HFF-Myc (cell line): ENCODE measurements around the gene BGN.

Experiments used
- DNase-seq: peaks from one replicate; pipeline ENCODE4 v3.0.0-alpha.2; 2011; ENCODE audit warnings: low read depth; ENCODE audit errors: extremely low read depth
- H3K4me3 ChIP-seq: replicated peaks from 2 replicates; pipeline ENCODE4 v1.5.1; 2011; ENCODE audit warnings: low read depth, mild to moderate bottlenecking, control low read depth, low read length
- TF ChIP-seq, protein P1 (sequence below): IDR thresholded peaks from 2 replicates; pipeline ENCODE4 v1.5.1; 2012; ENCODE audit warnings: mild to moderate bottlenecking, low read depth, low read length, control low read depth; ENCODE audit errors: missing control alignments

The BGN gene

DNA sequence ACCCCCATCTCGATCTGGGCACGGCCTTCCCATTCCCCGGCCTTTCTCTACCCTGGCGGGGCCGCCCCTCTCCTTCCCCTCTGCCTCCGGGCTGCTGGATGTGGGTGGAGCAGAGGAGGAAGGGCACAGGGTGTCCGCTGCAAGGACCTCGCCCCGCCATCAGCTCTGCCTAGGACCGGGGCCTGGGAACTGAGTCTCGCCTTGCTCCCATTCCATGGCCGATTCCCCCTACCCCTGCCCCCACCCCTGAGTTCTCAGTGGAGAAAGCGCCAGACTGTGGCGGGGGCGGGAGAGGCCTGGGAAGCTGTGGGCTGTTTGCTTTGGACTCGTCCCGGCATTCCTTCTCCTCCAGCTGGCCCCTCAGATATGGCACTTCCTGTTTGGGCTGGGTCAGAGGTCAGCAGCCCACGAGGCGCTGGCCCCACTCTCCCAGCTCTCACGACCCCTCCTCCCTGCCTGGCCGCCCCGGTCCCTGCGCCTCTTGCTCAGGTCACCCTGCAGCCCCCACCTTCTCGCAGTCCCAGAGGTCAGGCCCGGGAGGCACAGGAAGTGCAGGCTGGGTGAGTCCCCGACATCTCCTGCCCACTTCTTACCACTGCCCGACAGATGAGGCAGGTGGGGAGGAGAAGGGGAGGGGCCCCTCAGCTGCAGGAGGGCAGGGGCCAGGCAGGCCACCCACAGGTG, 6.4 kb upstream of the BGN start:
- no peak for DNase-seq
- no peak overlapping the region for H3K4me3 ChIP-seq
- TF ChIP-seq, protein P1, sequence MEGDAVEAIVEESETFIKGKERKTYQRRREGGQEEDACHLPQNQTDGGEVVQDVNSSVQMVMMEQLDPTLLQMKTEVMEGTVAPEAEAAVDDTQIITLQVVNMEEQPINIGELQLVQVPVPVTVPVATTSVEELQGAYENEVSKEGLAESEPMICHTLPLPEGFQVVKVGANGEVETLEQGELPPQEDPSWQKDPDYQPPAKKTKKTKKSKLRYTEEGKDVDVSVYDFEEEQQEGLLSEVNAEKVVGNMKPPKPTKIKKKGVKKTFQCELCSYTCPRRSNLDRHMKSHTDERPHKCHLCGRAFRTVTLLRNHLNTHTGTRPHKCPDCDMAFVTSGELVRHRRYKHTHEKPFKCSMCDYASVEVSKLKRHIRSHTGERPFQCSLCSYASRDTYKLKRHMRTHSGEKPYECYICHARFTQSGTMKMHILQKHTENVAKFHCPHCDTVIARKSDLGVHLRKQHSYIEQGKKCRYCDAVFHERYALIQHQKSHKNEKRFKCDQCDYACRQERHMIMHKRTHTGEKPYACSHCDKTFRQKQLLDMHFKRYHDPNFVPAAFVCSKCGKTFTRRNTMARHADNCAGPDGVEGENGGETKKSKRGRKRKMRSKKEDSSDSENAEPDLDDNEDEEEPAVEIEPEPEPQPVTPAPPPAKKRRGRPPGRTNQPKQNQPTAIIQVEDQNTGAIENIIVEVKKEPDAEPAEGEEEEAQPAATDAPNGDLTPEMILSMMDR, result no peak

DNA sequence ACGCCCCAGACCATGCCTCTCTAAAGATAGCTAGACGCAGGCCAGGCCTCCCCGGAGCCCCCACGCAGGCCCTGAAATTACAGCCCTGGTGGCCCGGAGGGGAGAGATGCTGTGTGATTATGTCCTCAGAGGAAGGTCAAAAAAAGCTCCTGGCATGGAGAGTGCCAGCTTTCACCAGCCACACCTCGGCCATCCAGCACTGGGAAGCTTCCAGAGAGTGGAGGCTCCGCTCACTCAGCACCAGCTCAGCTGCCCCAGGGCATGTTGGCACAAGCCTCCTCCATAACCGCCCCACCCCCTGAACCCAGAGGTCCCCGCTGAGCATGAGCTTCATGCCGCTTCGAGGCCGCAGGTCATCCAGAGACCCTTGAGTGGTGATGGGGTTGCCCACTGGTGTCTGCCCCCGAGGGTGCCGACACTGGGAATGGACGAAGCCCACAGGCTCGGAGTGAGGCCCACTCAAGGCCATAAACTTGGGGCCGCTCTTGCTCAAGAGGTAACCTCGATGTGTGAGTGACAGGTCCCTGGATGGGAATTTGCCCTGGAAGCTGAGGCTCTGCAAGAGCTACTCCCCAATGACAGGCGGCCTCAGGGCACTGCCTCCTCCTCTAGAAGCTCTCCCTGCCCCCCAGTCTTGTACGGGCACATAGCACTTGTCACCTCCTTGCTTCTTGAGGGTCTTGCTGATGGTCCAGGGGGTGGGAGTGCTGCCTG, 4.4 kb upstream of the BGN start:
- TF ChIP-seq, protein P1, result no peak
- H3K4me3 ChIP-seq, result no peak overlapping the region
- no peak for DNase-seq

DNA sequence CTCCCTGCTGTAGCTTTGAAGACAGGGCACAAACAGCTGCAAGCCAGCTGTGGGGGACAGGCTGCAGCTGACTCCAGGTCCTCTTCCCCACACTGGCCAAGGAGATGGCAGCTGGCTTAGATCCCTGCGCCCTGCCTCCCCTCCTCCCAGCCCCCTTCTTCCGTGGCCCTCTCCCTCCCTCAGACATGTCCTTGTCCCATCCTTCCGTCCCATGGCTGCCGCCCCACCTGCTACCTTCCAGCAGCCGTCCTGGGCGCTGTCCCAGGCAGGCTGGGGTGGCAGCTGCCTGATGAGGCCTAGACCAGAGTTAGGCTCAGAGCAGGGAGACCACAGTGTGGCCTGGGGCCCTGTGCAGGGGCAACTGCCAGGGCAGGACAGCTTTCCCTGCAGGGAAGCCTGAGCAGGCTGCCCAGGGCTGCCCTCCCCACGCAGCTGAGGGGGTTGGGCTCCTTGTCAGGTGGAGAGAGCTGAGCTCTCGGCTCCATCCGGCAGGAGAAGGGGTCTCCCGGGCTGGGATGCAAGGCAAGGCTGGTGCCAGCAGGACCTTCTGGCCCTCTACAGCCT, 3.3 kb upstream of the BGN start:
- no peak for DNase-seq
- TF ChIP-seq, protein P1, result no peak
- no peak overlapping the region for H3K4me3 ChIP-seq

DNA sequence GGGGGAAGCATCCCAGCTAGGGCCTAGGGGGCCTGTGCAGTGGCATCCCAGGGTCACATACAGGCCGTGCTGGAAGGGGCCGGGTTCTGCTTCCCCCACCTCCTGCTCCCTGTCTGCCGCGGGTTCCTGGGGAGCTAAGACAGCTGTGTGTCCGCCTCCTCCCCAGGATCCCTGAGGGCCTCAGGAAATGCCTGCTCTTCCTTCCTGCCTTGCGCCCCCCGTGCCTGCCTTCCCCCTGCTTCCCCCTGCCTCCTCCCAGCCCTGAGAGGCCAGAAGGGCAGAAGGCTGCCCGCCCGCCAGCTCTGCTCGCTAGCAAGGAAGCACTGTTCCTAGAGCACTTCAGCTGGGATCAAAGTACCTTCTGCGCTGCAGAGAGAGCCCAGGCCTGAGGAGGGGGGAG, 2.9 kb upstream of the BGN start:
- TF ChIP-seq, protein P1, result no peak
- H3K4me3 ChIP-seq, result no peak overlapping the region
- no peak for DNase-seq

DNA sequence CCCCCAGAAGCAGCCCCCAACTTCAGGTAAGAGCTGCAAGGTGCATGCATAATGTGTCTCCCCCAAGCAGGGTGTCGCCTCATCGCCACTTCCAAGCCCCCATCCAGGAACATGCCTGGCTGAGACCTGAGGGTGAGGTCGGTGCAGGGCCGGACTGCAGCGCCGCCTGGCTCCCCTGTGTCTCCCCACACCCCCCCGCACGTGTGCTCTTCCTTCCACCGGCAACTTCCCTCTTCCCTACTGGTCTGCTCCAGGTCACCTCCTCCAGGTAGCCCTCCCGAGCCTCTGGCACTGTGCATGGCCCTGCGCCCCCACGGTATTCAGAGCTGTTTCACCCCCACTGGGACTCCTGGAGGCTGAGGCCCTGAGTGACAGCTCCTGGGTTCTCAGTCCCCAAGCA, 2.2 kb upstream of the BGN start:
- TF ChIP-seq, protein P1, result no peak
- H3K4me3 ChIP-seq, result no peak overlapping the region
- no peak for DNase-seq

DNA sequence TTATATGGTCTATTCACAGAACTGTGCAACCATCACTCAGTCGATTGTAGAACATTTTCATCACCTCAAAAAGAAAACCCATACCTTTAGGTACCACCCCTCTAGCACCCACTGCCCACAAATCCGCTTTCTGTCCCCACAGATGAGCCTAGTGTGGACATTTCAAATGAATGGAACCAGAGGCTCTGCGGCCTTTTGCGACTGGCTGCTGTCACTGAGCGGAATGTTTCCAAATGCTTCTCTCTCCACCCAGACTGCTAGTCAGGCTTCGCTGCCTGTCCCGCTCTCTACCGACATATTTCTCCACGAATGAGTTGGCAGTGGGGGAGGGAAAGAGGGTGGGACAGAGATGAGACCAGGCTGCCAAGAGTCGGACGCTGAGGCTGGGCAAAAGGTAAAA, 1.7 kb upstream of the BGN start:
- DNase-seq, result no peak
- no peak overlapping the region for H3K4me3 ChIP-seq
- TF ChIP-seq, protein P1, result no peak
